Measurements from ENCODE around the gene ZNF217. TPM values are rescaled to one million over a fixed set of nuclear protein-coding genes. Genes with fewer than 3 reads are reported as not detected.
"Not testable (repeated sequence)": the region's sequence is repeated elsewhere in the genome, so short reads cannot be mapped to it uniquely, and the experiment has no call there.

Gene ZNF217
- total RNA-seq, 1 experiment from 2014 or later, result 14.1 TPM

DNA sequence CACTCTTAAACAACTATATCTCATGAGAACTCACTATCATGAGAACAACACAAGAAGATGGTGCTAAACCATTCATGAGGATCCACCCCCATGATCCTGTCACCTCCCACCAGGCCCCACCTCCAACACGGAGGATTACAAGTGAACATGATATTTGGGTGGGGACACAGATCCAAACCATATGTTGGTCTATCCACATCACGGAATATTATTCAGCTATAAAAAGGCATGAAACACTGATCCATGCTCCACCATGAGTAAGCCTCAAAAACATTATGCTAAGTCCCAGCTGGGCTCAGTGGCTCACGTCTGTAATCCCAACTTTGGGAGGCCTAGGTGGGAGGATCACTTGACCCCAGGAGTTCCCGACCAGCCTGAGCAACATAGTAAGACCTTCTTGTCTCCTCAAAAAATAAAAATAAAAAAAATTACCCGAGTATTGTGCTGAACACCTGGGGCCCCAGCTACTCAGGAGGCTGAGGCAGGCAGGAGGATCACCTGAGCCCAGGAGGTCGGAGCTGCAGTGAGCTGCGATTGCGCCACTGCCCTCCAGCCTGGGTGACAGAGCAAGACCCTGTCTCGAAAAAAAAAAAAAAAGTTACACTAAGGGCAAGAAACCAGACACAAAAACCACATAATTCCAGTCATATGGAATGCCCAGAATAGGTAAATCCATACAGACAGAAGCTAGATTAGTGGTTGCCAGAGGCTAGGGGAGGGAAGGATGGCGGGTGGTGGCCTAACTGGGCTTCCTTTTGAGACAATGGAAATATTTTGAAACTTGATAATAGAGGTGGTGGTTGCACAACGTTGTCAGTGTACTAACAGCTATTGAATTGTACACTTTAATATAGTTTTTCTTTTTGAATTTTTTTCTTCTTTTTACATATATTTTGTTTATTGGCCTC is 43.1 kb downstream of the ZNF217 start:
- Histone ChIP-seq H3K9me3 (replicated peaks) (no peaks in the 10 kb centered on the region), H3K36me3 (no peaks in the 10 kb centered on the region), H3K4me3 (no peak overlapping the region), H3K27ac (no peak overlapping the region), H3K4me1 (replicated peaks) (peaks cover 4% of the 10 kb centered on the region; the same call in 1 of the 2 replicates), H3K27me3 (replicated peaks) (no peaks in the 10 kb centered on the region)
- no peak for DNase-seq (ENCODE audit: low read depth in 1 of 2, low spot score in 2 of 2)

DNA sequence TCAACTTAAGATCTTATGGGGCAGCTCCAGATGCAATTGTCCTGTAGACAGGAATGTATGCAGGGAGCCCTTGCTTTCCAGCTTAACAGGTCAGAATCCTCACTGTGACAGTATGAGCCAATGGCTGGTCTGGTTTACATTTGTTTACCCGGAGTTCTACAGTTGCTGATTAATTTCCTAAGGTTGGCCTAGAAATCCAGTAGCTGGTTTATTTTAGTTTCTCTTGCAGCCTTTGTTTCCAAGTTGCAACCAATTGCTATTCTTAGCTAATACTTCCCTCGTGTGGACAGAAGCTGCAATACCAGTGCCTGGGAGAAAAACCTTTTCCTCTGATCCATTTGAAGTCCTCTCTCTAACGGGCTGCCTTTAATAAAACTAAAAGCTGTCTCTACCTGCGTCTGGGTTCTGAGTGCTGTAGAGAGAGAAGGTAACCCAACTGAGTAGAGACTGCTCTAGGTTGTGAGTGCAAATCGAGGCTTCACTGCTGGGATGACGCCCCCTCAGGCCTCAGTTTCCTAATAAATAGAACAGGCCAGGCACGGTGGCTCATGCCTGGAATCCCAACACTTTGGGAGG is 45.9 kb downstream of the ZNF217 start:
- DNase-seq (ENCODE audit: low read depth in 1 of 2, low spot score in 2 of 2), result peak in 1 of 2 experiments; percentile 60
- no peaks in the 10 kb centered on the region for H3K27me3 ChIP-seq (replicated peaks)
- H3K27ac ChIP-seq, result no peak overlapping the region

DNA sequence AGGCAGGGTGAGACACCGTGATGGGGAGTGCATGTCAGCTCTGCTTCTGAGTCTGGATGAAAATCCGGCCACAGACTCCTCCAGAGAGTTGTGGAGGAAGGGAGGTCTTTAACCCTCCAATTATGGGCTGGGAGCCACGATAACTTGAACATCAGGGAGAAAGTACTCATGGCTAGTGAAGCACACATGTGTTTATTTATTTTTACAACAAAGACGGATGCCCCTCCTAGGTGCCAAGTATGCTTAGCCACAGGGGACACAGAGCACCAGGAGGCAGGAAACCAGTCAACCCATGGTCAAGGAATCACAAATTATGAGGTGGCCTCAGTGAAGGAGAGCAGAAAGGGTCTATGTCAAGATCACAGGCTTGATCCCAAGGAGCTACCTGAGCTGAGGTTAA is 54.1 kb downstream of the ZNF217 start:
- Histone ChIP-seq H3K4me1 (replicated peaks) (no peaks in the 10 kb centered on the region), H3K9me3 (replicated peaks) (no peaks in the 10 kb centered on the region), H3K27ac (no peak overlapping the region), H3K4me3 (no peak overlapping the region), H3K27me3 (replicated peaks) (no peaks in the 10 kb centered on the region), H3K36me3 (no peaks in the 10 kb centered on the region)
- no peak for DNase-seq (ENCODE audit: low read depth in 1 of 2, low spot score in 2 of 2)

More for the DNA sequence above, 45.9 kb downstream of the ZNF217 start:
- H3K9me3 ChIP-seq (replicated peaks), result no peaks in the 10 kb centered on the region
- H3K4me1 ChIP-seq (replicated peaks), result peaks cover 4% of the 10 kb centered on the region; the same call in 1 of the 2 replicates
- no peak overlapping the region for H3K4me3 ChIP-seq
- H3K36me3 ChIP-seq, result no peaks in the 10 kb centered on the region

DNA sequence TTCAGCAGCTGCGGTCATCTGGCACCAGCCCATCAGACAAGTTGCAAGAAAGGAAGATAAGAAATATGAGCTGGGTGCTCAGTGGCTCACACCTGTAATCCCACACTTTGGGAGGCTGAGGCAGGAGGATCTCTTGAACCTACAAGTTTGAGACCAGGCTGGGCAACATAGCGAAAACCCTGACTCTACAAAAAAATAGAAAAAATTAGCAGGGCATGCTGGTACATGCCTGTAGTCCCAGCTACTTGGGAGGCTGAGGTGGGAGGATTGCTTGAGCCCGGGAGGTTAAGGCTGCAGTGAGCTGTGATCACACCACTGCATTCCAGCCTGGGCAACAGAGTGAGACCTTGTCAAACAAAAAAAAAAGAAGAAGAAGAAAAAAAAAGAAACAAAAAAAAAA is 57.3 kb downstream of the ZNF217 start:
- not testable (repeated sequence) for DNase-seq (ENCODE audit: low read depth in 1 of 2, low spot score in 2 of 2); H3K36me3 ChIP-seq; H3K9me3 ChIP-seq (replicated peaks); H3K27ac ChIP-seq; H3K4me1 ChIP-seq (replicated peaks); H3K4me3 ChIP-seq; H3K27me3 ChIP-seq (replicated peaks)

DNA sequence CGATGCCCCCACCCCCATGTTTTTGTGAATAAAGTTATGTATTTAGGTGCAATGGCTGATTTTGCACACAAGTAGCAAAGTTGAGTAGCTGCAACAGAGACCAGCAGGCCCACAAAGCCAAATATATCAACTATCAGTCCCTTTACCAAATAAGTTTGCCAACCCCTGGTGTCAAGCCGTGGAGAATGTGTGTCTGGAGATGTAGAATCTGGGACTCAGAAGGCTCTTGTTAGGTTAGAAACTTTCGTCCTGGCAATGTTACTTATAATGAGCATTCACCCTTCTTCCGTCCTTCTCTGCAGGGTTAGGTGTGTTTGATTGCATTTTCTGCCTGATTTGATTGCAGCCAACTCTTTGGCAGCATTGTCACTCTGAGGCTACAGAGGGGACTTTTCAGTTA is 57.8 kb downstream of the ZNF217 start:
- DNase-seq (ENCODE audit: low read depth in 1 of 2, low spot score in 2 of 2), result no peak

DNA sequence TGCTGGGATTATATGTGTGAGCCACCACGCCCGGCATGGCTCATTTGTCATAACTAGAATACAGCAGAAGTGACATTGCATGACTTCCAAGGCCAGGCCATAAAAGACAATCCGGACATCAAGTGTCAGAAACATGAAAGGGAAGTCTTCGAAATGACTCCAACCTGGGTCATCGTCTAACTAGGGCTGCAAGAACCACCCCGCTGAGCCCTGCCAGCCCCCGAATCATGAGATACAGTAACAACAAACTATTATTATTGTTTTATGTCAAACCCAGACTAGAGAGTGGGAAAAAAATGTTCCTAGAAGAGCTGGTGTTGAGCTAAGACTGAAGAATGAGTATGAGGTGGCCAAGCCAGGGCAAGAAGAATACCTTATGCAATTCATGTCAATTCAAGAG is 59.6 kb downstream of the ZNF217 start:
- H3K27ac ChIP-seq, result no peak overlapping the region
- no peak for DNase-seq (ENCODE audit: low read depth in 1 of 2, low spot score in 2 of 2)
- no peaks in the 10 kb centered on the region for H3K36me3 ChIP-seq
- no peaks in the 10 kb centered on the region for H3K9me3 ChIP-seq (replicated peaks)
- H3K4me3 ChIP-seq, result no peak overlapping the region
- no peaks in the 10 kb centered on the region for H3K27me3 ChIP-seq (replicated peaks)
- no peaks in the 10 kb centered on the region for H3K4me1 ChIP-seq (replicated peaks)

More for the DNA sequence above, 57.8 kb downstream of the ZNF217 start:
- Histone ChIP-seq H3K36me3 (no peaks in the 10 kb centered on the region), H3K27me3 (replicated peaks) (no peaks in the 10 kb centered on the region), H3K9me3 (replicated peaks) (no peaks in the 10 kb centered on the region), H3K4me3 (no peak overlapping the region), H3K27ac (no peak overlapping the region), H3K4me1 (replicated peaks) (no peaks in the 10 kb centered on the region)

DNA sequence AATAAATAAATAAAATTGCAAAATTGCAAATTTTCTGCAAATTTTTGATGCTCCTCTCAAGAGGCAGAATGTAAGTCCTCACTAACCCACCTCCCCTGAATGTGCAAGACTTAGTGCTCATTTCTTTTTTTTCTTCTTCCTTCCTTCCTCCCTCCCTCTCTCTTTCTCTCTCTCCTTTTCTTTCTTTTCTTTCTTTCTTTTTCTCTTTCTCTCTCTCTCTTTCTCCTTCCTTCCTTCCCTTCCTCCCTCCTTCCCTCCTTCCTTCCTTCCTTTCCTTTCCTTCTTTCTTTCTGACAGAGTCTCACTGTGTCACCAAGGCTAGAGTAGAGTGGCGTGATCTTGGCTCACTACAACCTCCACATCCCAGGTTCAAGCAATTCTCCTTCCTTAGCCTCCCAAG is 60.1 kb downstream of the ZNF217 start:
- H3K9me3 ChIP-seq (replicated peaks), result no peaks in the 10 kb centered on the region
- no peak overlapping the region for H3K4me3 ChIP-seq
- no peaks in the 10 kb centered on the region for H3K36me3 ChIP-seq
- no peaks in the 10 kb centered on the region for H3K4me1 ChIP-seq (replicated peaks)
- no peaks in the 10 kb centered on the region for H3K27me3 ChIP-seq (replicated peaks)
- no peak overlapping the region for H3K27ac ChIP-seq
- DNase-seq (ENCODE audit: low read depth in 1 of 2, low spot score in 2 of 2), result no peak

DNA sequence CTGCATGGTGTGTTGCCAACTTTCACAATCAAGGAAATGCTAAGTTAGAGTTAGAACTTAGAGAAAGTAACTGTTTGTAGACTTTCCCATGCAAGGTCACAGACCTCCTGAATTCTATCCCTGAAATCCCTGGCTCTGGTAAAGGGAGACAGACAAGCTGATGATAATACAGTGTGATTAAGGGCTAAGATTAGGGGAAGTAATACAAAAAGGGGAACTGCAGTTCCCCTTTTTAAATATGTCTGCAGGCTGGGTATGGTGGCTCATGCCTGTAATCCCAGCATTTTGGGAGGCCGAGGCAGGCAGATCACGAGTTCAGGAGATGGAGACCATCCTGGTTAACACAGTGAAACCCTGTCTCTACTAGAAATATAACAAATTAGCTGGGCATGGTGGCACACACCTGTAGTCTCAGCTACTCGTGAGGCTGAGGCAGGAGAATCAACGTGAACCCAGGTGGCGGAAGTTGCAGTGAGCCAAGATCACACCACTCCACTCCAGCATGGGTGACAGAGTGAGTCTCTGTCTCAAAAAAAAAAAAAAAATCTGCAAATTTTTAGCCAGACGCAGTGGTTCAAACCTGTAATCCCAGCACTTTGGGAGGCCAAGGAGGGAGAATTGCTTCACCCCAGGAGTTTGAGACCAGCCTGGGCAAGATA is 60.9 kb downstream of the ZNF217 start:
- H3K27me3 ChIP-seq (replicated peaks); H3K27ac ChIP-seq; H3K4me1 ChIP-seq (replicated peaks); H3K9me3 ChIP-seq (replicated peaks); H3K4me3 ChIP-seq; H3K36me3 ChIP-seq; DNase-seq (ENCODE audit: low read depth in 1 of 2, low spot score in 2 of 2): not testable (repeated sequence)

DNA sequence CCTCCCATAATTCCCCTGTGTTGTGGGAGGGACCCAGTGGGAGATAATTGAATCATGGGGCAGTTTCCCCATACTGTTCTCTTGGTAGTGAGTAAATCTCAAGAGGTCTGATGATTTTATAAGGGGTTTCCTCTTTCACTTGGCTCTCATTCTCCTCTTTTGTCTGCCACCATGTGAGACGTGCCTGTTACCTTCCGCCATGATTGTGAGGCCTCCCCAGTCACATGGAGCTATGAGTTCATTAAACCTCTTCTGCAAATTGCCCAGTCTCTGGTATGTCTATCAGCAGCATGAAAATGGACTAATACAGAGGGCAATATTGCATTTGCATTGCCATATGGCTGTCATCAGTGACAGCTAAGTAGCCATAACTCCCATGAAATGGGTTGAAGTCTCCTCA is 63.2 kb downstream of the ZNF217 start:
- H3K4me1 ChIP-seq (replicated peaks), result no peaks in the 10 kb centered on the region

DNA sequence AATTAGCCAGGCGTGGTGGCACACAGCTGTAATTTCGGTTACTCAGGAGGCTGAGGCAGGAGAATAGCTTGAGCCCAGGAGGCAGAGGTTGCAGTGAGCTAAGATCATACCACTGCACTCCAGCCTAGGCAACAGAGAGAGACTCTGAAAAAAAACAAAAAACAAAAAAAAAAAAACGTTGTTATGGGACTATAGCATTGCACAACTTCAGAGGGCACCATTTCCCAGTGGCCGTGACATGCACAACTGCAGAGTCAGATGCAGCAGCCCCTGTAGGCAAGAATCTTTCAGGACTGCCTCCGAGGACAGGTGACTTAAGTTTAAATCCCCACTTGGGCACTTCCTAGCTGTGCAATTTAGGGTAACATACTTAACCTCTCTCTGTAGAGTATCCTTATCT is 64.0 kb downstream of the ZNF217 start:
- no peak overlapping the region for H3K27ac ChIP-seq
- H3K4me3 ChIP-seq, result no peak overlapping the region
- no peak for DNase-seq (ENCODE audit: low read depth in 1 of 2, low spot score in 2 of 2)

More for the DNA sequence above, 63.2 kb downstream of the ZNF217 start:
- DNase-seq (ENCODE audit: low read depth in 1 of 2, low spot score in 2 of 2), result no peak
- Histone ChIP-seq H3K27me3 (replicated peaks) (no peaks in the 10 kb centered on the region), H3K4me3 (no peak overlapping the region), H3K9me3 (replicated peaks) (no peaks in the 10 kb centered on the region), H3K36me3 (no peaks in the 10 kb centered on the region), H3K27ac (no peak overlapping the region)

DNA sequence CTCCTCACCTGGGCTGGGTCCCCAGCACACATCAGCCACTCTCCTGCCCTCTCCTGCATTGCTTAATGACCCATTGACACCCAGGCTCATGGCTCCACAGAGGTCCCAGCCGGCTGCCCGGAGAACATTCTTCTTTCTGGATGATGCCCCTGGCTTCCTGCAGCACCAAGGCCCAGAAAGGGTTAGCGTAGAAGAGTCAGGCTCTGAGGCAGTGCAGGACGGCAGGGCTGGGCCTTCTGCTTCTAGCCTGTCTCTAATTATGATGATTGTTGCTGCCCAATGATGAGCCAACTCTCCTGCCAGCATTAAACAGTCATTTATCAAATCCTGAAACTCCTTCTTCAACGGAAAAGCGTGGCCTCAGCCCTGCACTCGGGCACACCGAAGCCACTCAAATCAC is 66.4 kb downstream of the ZNF217 start:
- no peak for DNase-seq (ENCODE audit: low read depth in 1 of 2, low spot score in 2 of 2)
- Histone ChIP-seq H3K9me3 (replicated peaks) (no peaks in the 10 kb centered on the region), H3K27me3 (replicated peaks) (no peaks in the 10 kb centered on the region), H3K4me1 (replicated peaks) (no peaks in the 10 kb centered on the region), H3K36me3 (no peaks in the 10 kb centered on the region), H3K4me3 (no peak overlapping the region), H3K27ac (no peak overlapping the region)

More for the DNA sequence above, 64.0 kb downstream of the ZNF217 start:
- H3K9me3 ChIP-seq (replicated peaks), result no peaks in the 10 kb centered on the region
- no peaks in the 10 kb centered on the region for H3K36me3 ChIP-seq
- no peaks in the 10 kb centered on the region for H3K4me1 ChIP-seq (replicated peaks)
- no peaks in the 10 kb centered on the region for H3K27me3 ChIP-seq (replicated peaks)

DNA sequence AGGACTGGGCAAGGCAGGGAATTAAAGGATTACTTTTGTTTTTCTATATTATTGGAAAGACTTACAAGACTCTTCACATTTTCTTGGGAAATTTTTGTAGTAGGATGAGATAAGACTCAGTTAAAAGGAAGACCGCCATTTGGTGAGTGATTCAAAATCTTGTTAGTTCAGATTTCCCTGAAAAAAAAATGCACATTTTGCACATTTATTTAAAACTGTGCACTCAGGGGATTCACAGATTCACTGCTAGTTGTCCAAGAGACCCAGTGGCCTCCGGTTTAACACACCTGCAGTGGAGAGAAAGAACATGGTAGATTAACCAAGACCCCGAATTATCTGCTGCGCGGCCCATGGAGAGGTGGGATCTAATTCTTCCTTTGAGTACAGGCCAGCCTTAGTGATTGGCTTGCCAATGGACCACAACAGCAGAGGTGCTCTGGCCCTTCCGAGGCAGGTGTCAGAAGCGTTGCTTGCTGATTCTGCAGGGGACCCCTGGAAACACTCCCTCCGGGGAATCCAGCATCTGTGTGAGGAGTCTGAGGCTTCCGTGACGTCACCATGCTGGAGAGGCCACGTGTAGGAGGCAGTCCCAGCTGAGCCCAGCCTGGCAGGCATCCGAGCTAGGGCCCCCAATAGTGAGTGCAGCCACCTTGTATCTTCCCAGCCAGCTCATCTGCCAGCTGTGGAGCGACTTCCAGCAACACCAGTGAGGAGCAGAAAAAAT is 68.9 kb downstream of the ZNF217 start:
- H3K9me3 ChIP-seq (replicated peaks), result no peaks in the 10 kb centered on the region
- no peaks in the 10 kb centered on the region for H3K27me3 ChIP-seq (replicated peaks)
- no peak for DNase-seq (ENCODE audit: low read depth in 1 of 2, low spot score in 2 of 2)
- no peak overlapping the region for H3K4me3 ChIP-seq
- H3K27ac ChIP-seq, result no peak overlapping the region
- no peaks in the 10 kb centered on the region for H3K36me3 ChIP-seq
- H3K4me1 ChIP-seq (replicated peaks), result no peaks in the 10 kb centered on the region

DNA sequence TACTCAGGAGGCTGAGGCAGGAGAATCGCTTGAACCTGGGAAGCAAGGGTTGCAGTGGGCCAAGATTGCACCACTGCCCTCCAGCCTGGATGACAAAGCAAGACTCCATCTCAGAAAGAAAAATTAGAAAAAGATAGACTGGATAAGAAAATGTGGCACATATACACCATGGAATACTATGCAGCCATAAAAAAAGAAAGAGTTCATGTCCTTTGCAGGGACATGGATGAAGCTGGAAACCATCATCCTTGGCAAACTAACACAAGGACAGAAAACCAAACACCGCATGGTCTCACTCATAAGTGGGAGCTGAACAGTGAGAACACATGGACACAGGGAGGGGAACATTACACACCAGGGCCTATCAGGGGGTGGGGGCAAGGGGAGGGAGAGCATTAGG is 70.0 kb downstream of the ZNF217 start:
- not testable (repeated sequence) for H3K27ac ChIP-seq; DNase-seq (ENCODE audit: low read depth in 1 of 2, low spot score in 2 of 2); H3K9me3 ChIP-seq (replicated peaks); H3K36me3 ChIP-seq; H3K4me3 ChIP-seq; H3K4me1 ChIP-seq (replicated peaks); H3K27me3 ChIP-seq (replicated peaks)

Data from SJSA1 (cell line).